Duodenal mucosa (tissue), 2 donors: ENCODE data around the gene TMEM61.

Experiments used
- H3K27ac ChIP-seq: one replicate; pipeline ENCODE4 v1.7.0; 2013; ENCODE audit warnings: low read depth, low read length
- H3K27me3 ChIP-seq, 2 donors: one replicate each; pipeline ENCODE4 v1.7.0; 2013; ENCODE audit warnings: low read length in 2 of 2, control low read depth in 1 of 2; ENCODE audit not compliant: insufficient read depth in 2 of 2, control insufficient read depth in 1 of 2
- H3K36me3 ChIP-seq, 2 donors: one replicate each; pipeline ENCODE4 v1.7.0; 2013; ENCODE audit warnings: low read length in 2 of 2, control low read depth in 1 of 2; ENCODE audit not compliant: insufficient read depth in 2 of 2, control insufficient read depth in 1 of 2
- H3K4me1 ChIP-seq, 2 donors: one replicate each; pipeline ENCODE4 v1.7.0; 2013; ENCODE audit warnings: low read length in 2 of 2, control low read depth in 1 of 2; ENCODE audit not compliant: insufficient read depth in 2 of 2, control insufficient read depth in 1 of 2
- H3K4me3 ChIP-seq, 2 donors: one replicate each; pipeline ENCODE4 v1.7.0; 2013; ENCODE audit warnings: low read length in 2 of 2, low read depth in 1 of 2
- H3K9ac ChIP-seq, 2 donors: one replicate each; pipeline ENCODE4 v1.7.0; 2013; ENCODE audit warnings: low read length in 2 of 2, low read depth in 1 of 2
- H3K9me3 ChIP-seq, 2 donors: one replicate each; pipeline ENCODE4 v1.7.0; 2013; ENCODE audit warnings: low read length in 2 of 2, control low read depth in 1 of 2; ENCODE audit not compliant: control insufficient read depth in 1 of 2

TMEM61 gene

GRCh38 chr1:55037733-55038551 is 57.5 kb downstream of the TMEM61 start:
- Histone ChIP-seq H3K4me3 (no peak overlapping the region), H3K9ac (no peak overlapping the region), H3K27me3 (peaks cover 0 to 17% of the 10 kb centered on the region in 2 donors), H3K27ac (no peak overlapping the region), H3K36me3 (no peaks in the 10 kb centered on the region), H3K9me3 (no peaks in the 10 kb centered on the region), H3K4me1 (peaks cover 16 to 18% of the 10 kb centered on the region in 2 donors)

GRCh38 chr1:55038552-55038838 is 58.1 kb downstream of the TMEM61 start:
- Histone ChIP-seq H3K9ac (no peak overlapping the region), H3K27ac (no peak overlapping the region), H3K27me3 (peaks cover 0 to 17% of the 10 kb centered on the region in 2 donors), H3K9me3 (no peaks in the 10 kb centered on the region), H3K4me3 (no peak overlapping the region), H3K36me3 (no peaks in the 10 kb centered on the region), H3K4me1 (peaks cover 16 to 18% of the 10 kb centered on the region in 2 donors)

DNA sequence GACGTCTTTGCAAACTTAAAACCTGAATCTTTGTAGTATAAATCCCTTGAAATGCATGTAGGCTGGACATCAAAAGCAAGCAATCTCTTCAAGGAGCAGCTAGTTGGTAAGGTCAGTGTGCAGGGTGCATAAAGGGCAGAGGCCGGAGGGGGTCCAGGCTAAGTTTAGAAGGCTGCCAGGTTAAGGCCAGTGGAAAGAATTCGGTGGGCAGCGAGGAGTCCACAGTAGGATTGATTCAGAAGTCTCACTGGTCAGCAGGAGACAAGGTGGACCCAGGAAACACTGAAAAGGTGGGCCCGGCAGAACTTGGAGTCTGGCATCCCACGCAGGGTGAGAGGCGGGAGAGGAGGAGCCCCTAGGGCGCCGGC is 58.5 kb downstream of the TMEM61 start:
- Histone ChIP-seq H3K27me3 (peaks cover 0 to 17% of the 10 kb centered on the region in 2 donors), H3K9me3 (no peaks in the 10 kb centered on the region), H3K4me3 (peak overlapping the region; percentile 59 to 68), H3K27ac (no peak overlapping the region), H3K36me3 (no peaks in the 10 kb centered on the region), H3K4me1 (peaks cover 16 to 18% of the 10 kb centered on the region in 2 donors), H3K9ac (peak overlapping the region in 1 of 2 donors; percentile 27)

- H3K9ac ChIP-seq, result peak within 1 kb of the TSS in 1 of 2 donors; percentile 49
- peaks cover 0 to 17% of the 10 kb centered on the region in 2 donors for H3K27me3 ChIP-seq
- no peaks in the 10 kb centered on the region for H3K9me3 ChIP-seq
- no peak within 1 kb of the TSS for H3K27ac ChIP-seq
- H3K4me1 ChIP-seq, result peaks cover 16 to 18% of the 10 kb centered on the region in 2 donors
- H3K4me3 ChIP-seq, result peak within 1 kb of the TSS; percentile 59 to 68
- peaks cover 0 to 4% of the 10 kb centered on the region in 2 donors for H3K36me3 ChIP-seq
These were observed 59.1 kb downstream of the TMEM61 start, which contains the start of gene PCSK9 for GRCh38 chr1:55039342-55040082. Gene PCSK9, plus strand, starts transcription at chr1:55039548. Its CDS starts 290 bp downstream, at chr1:55039838.

DNA sequence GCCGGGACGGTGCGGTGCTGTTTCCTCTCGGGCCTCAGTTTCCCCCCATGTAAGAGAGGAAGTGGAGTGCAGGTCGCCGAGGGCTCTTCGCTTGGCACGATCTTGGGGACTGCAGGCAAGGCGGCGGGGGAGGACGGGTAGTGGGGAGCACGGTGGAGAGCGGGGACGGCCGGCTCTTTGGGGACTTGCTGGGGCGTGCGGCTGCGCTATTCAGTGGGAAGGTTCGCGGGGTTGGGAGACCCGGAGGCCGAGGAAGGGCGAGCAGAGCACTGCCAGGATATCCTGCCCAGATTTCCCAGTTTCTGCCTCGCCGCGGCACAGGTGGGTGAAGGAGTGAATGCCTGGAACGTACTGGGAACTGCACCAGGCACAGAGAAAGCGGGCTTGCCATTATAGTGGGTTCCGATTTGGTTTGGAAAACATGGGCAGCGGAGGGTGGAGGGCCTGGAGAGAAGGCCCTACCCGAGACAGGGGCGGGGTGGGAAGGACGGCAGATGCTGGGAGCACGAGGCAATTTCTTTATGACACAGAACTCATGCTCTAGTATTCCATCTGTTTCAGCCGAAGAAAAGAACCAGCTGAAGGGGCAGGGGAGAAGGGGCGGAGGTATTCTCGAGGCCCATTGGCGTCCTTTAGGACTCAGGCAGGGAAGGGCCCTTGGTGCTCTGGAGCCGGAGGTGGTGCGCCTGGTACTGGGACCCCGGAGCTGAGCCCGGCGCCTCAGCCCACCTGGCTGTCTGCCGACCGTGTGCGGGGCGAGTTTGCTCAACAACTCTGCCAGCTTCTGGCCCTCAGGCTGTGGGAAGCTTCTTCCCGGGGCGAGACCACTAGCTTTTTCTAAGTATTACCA is 59.9 kb downstream of the TMEM61 start:
- H3K9ac ChIP-seq, result peak overlapping the region in 1 of 2 donors; percentile 49
- H3K36me3 ChIP-seq, result peaks cover 0 to 12% of the 10 kb centered on the region in 2 donors
- peaks cover 0 to 17% of the 10 kb centered on the region in 2 donors for H3K27me3 ChIP-seq
- peaks cover 16 to 18% of the 10 kb centered on the region in 2 donors for H3K4me1 ChIP-seq
- peak overlapping the region; percentile 59 to 68 for H3K4me3 ChIP-seq
- H3K9me3 ChIP-seq, result no peaks in the 10 kb centered on the region
- H3K27ac ChIP-seq, result no peak overlapping the region

GRCh38 chr1:55040933-55041494 is 60.6 kb downstream of the TMEM61 start:
- Histone ChIP-seq H3K9ac (peak overlapping the region in 1 of 2 donors; percentile 47), H3K27me3 (peaks cover 0 to 14% of the 10 kb centered on the region in 2 donors), H3K27ac (no peak overlapping the region), H3K4me3 (peak overlapping the region; percentile 59 to 68), H3K4me1 (peaks cover 12 to 15% of the 10 kb centered on the region in 2 donors), H3K9me3 (no peaks in the 10 kb centered on the region), H3K36me3 (peaks cover 0 to 18% of the 10 kb centered on the region in 2 donors)

GRCh38 chr1:55041613-55042012 is 61.2 kb downstream of the TMEM61 start:
- H3K27me3 ChIP-seq, result peaks cover 0 to 11% of the 10 kb centered on the region in 2 donors

More at GRCh38 chr1:55041613-55042012, 61.2 kb downstream of the TMEM61 start:
- Histone ChIP-seq H3K4me1 (peaks cover 10 to 15% of the 10 kb centered on the region in 2 donors), H3K36me3 (peaks cover 0 to 22% of the 10 kb centered on the region in 2 donors), H3K9me3 (no peaks in the 10 kb centered on the region), H3K4me3 (no peak overlapping the region), H3K9ac (no peak overlapping the region), H3K27ac (no peak overlapping the region)
